ENCODE data around the gene PHC2. TPM values are rescaled to one million over a fixed set of nuclear protein-coding genes. Genes with fewer than 3 reads are reported as not detected.

The PHC2 gene
- total RNA-seq, 1 donor from 2014 or later, result 99.5 TPM

DNA sequence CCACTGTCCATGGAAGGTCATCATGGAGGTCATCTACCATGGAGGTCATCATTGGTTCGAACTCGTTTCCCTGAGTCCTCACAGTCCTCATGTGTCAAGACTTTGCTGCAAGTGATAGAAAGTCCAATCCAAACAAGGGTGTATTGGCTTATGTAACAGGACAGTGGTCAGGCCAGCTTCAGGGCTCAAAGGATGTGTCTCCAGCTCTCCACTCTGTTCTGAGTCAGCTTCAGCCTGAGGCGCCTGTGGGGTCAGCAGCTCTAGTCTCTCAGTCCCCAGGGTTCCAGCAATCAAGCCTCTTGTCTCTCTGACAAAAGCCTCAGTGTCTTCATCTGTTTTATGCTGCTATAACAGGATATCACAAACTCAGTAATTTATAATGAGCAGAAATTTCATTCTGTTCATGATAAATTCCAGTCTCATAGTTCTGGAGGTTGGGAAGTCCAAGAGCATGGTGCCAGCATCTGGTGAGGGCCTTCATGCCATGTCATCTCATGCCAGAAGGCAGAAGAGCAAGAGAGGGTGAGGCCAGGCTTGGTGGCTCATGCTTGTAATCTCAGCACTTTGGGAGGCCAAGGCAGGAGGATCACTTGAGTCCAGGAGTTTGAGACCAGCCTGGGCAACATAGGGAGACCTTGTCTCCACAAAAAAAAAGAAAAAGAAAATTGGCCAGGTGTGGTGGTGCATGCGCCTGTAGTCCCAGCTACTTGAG, 129.5 kb downstream of the PHC2 start:
- Mint-ChIP-seq H3K9me3 (no peaks in the 10 kb centered on the region), H3K27ac (no peak overlapping the region), H3K36me3 (peaks cover 56% of the 10 kb centered on the region), H3K4me1 (peaks cover 19% of the 10 kb centered on the region), H3K27me3 (ENCODE audit: low read depth) (no peaks in the 10 kb centered on the region), H3K4me3 (no peak overlapping the region)
- no peak for DNase-seq (ENCODE audit: low spot score in 2 of 2, unreplicated experiment in 2 of 2)
- TF ChIP-seq, protein P1, sequence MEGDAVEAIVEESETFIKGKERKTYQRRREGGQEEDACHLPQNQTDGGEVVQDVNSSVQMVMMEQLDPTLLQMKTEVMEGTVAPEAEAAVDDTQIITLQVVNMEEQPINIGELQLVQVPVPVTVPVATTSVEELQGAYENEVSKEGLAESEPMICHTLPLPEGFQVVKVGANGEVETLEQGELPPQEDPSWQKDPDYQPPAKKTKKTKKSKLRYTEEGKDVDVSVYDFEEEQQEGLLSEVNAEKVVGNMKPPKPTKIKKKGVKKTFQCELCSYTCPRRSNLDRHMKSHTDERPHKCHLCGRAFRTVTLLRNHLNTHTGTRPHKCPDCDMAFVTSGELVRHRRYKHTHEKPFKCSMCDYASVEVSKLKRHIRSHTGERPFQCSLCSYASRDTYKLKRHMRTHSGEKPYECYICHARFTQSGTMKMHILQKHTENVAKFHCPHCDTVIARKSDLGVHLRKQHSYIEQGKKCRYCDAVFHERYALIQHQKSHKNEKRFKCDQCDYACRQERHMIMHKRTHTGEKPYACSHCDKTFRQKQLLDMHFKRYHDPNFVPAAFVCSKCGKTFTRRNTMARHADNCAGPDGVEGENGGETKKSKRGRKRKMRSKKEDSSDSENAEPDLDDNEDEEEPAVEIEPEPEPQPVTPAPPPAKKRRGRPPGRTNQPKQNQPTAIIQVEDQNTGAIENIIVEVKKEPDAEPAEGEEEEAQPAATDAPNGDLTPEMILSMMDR (IDR thresholded peaks at IDR 0.05; ENCODE audit: unreplicated experiment), result no peak

DNA sequence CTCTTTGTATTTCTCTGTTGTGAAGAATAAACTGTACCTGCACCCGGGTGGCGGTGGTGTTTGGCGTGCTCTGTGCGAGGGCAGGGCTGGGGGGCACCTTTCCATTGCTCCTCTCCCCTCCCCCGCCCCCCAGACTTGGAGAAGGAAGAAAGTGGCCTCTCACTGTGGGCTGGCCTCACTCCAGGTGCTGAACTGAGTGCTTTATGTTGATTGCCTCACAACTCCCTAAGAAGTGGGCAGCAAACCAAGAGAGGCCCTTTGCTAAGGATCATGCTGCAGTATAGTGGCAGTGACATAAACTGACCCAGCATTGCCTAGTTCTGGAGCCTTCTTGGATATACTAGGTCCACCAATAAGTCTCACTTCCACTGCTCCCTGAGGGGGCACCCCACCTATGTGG, 130.2 kb downstream of the PHC2 start:
- Mint-ChIP-seq H3K4me1 (peaks cover 13% of the 10 kb centered on the region), H3K9me3 (no peaks in the 10 kb centered on the region), H3K4me3 (no peak overlapping the region), H3K36me3 (peaks cover 60% of the 10 kb centered on the region), H3K27me3 (ENCODE audit: low read depth) (no peaks in the 10 kb centered on the region), H3K27ac (peak overlapping the region; percentile 77)
- TF ChIP-seq, protein P1 (IDR thresholded peaks at IDR 0.05; ENCODE audit: unreplicated experiment), result no peak
- no peak for DNase-seq (ENCODE audit: low spot score in 2 of 2, unreplicated experiment in 2 of 2)

GRCh38 chr1:33299461-33300155, 131.3 kb downstream of the PHC2 start:
- Mint-ChIP-seq H3K4me1 (peaks cover 11% of the 10 kb centered on the region), H3K4me3 (no peak overlapping the region), H3K27me3 (ENCODE audit: low read depth) (no peaks in the 10 kb centered on the region), H3K27ac (no peak overlapping the region), H3K36me3 (peaks cover 63% of the 10 kb centered on the region), H3K9me3 (no peaks in the 10 kb centered on the region)
- TF ChIP-seq, protein P1 (IDR thresholded peaks at IDR 0.05; ENCODE audit: unreplicated experiment), result no peak
- no peak for DNase-seq (ENCODE audit: low spot score in 2 of 2, unreplicated experiment in 2 of 2)

- TF ChIP-seq, protein P1 (IDR thresholded peaks at IDR 0.05; ENCODE audit: unreplicated experiment), result peak; percentile 76
- Mint-ChIP-seq H3K9me3 (no peaks in the 10 kb centered on the region), H3K36me3 (peaks cover 64% of the 10 kb centered on the region), H3K4me1 (peaks cover 11% of the 10 kb centered on the region), H3K27ac (no peak overlapping the region), H3K27me3 (ENCODE audit: low read depth) (no peaks in the 10 kb centered on the region), H3K4me3 (no peak overlapping the region)
- DNase-seq (ENCODE audit: low spot score in 2 of 2, unreplicated experiment in 2 of 2), result no peak
Observed at GRCh38 chr1:33298623-33299277, 132.1 kb downstream of the PHC2 start.

GRCh38 chr1:33297911-33298622, 132.8 kb downstream of the PHC2 start:
- no peak overlapping the region for H3K4me3 Mint-ChIP-seq
- peaks cover 60% of the 10 kb centered on the region for H3K36me3 Mint-ChIP-seq
- TF ChIP-seq, protein P1 (IDR thresholded peaks at IDR 0.05; ENCODE audit: unreplicated experiment), result no peak
- H3K4me1 Mint-ChIP-seq, result peaks cover 11% of the 10 kb centered on the region
- no peak overlapping the region for H3K27ac Mint-ChIP-seq
- DNase-seq (ENCODE audit: low spot score in 2 of 2, unreplicated experiment in 2 of 2), result no peak
- H3K9me3 Mint-ChIP-seq, result no peaks in the 10 kb centered on the region
- H3K27me3 Mint-ChIP-seq (ENCODE audit: low read depth), result no peaks in the 10 kb centered on the region

Measured in mesothelial cell of epicardium (in vitro differentiated cells).